ENCODE data around the gene CISH.

DNA sequence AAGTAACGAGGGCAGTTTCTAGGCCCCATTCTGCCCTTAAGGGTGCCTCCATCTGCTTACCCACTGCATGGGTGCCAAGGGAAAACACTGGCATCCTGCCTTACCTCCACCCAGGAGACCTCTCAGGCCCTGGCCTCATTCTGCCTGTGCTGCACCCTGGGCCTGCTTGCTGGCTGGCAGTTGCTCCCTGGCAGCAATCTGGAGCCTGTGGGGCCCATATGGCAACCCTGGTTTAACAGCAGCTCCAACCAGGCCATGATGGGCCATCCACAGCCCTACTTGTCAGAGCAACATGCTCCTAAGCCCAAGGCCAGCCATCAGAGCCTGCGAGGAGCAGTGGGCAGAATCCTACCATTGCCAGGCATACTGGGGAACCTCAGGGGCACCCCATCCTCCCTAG, 47.7 kb downstream of the CISH start:
- TF ChIP-seq EZH2 (IDR thresholded peaks at IDR 0.05; ENCODE audit: borderline replicate concordance, low read depth, low read length, severe bottlenecking): no peak
- TF ChIP-seq, protein P1, sequence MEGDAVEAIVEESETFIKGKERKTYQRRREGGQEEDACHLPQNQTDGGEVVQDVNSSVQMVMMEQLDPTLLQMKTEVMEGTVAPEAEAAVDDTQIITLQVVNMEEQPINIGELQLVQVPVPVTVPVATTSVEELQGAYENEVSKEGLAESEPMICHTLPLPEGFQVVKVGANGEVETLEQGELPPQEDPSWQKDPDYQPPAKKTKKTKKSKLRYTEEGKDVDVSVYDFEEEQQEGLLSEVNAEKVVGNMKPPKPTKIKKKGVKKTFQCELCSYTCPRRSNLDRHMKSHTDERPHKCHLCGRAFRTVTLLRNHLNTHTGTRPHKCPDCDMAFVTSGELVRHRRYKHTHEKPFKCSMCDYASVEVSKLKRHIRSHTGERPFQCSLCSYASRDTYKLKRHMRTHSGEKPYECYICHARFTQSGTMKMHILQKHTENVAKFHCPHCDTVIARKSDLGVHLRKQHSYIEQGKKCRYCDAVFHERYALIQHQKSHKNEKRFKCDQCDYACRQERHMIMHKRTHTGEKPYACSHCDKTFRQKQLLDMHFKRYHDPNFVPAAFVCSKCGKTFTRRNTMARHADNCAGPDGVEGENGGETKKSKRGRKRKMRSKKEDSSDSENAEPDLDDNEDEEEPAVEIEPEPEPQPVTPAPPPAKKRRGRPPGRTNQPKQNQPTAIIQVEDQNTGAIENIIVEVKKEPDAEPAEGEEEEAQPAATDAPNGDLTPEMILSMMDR (IDR thresholded peaks at IDR 0.05; ENCODE audit: borderline replicate concordance, extremely low read depth, low read length, poor library complexity, severe bottlenecking): no peak
